Left hindlimb (tissue), 1 donor: ENCODE measurements around the gene STARD7.

Source experiments
- DNase-seq: peaks from one replicate; pipeline ENCODE4 v3.0.0-alpha.2; 2018

Gene STARD7

GRCh38 chr2:96195410-96196066, 13.1 kb downstream of the STARD7 start:
- DNase-seq, result no peak

GRCh38 chr2:96191937-96192670, 16.5 kb downstream of the STARD7 start:
- DNase-seq, result no peak

GRCh38 chr2:96188821-96189526, 19.7 kb downstream of the STARD7 start:
- DNase-seq, result no peak

- no peak for DNase-seq
Measured at GRCh38 chr2:96186562-96186961, 22.1 kb downstream of the STARD7 start.

GRCh38 chr2:96185516-96185915, 23.1 kb downstream of the STARD7 start:
- DNase-seq, result no peak

- DNase-seq, result no peak
Measured at GRCh38 chr2:96184989-96185388, 23.6 kb downstream of the STARD7 start.

- DNase-seq, result no peak
Measured at GRCh38 chr2:96184188-96184587, 24.4 kb downstream of the STARD7 start.

GRCh38 chr2:96181529-96181928, 27.1 kb downstream of the STARD7 start:
- no peak for DNase-seq

GRCh38 chr2:96180521-96180920, 28.1 kb downstream of the STARD7 start:
- no peak for DNase-seq

- no peak for DNase-seq
Measured at GRCh38 chr2:96180002-96180401, 28.6 kb downstream of the STARD7 start.

GRCh38 chr2:96176661-96177060, 32.0 kb downstream of the STARD7 start:
- DNase-seq, result no peak

GRCh38 chr2:96175951-96176350, 32.7 kb downstream of the STARD7 start:
- no peak for DNase-seq

GRCh38 chr2:96174251-96175144, 34.1 kb downstream of the STARD7 start:
- peak; percentile 62 for DNase-seq

- no peak for DNase-seq
Measured at GRCh38 chr2:96171831-96172230, 36.8 kb downstream of the STARD7 start.

GRCh38 chr2:96170626-96171025, 38.0 kb downstream of the STARD7 start:
- no peak for DNase-seq

GRCh38 chr2:96169868-96170507, 38.6 kb downstream of the STARD7 start:
- no peak for DNase-seq

GRCh38 chr2:96167407-96168013, 41.1 kb downstream of the STARD7 start:
- no peak for DNase-seq

- no peak for DNase-seq
Measured at GRCh38 chr2:96164459-96165184, 44.0 kb downstream of the STARD7 start.

GRCh38 chr2:96163768-96164429, 44.7 kb downstream of the STARD7 start:
- peak; percentile 62 for DNase-seq

GRCh38 chr2:96163415-96163767, 45.2 kb downstream of the STARD7 start:
- DNase-seq, result no peak

GRCh38 chr2:96161898-96162297, 46.7 kb downstream of the STARD7 start:
- no peak for DNase-seq
